GM12878 (cell line): ENCODE data around the gene CRTAP. TPM values are rescaled to one million over a fixed set of nuclear protein-coding genes. Genes with fewer than 3 reads are reported as not detected.

Experiments
- CBX5 ChIP-seq: sonication (generic); IDR thresholded peaks from 2 replicates; pipeline ENCODE4 v1.6.1; 2016; ENCODE audit warnings: low read depth, moderate library complexity, mild to moderate bottlenecking, inconsistent platforms
- KLF5 ChIP-seq: fragments of 450-650 bp; IDR thresholded peaks from 2 replicates; pipeline ENCODE4 v1.6.1; 2014; ENCODE audit warnings: mild to moderate bottlenecking; ENCODE audit not compliant: partially characterized antibody
- LARP7 ChIP-seq: fragments of 450-650 bp; IDR thresholded peaks from 2 replicates; pipeline ENCODE4 v1.6.1; 2017; ENCODE audit warnings: mild to moderate bottlenecking
- MTA2 ChIP-seq: fragments of 450-650 bp; IDR thresholded peaks from 2 replicates; pipeline ENCODE4 v1.6.1; 2016; ENCODE audit warnings: low read depth, mild to moderate bottlenecking, moderate library complexity
- MYB ChIP-seq: fragments of 150-350 bp; IDR thresholded peaks from 2 replicates; pipeline ENCODE4 v1.6.1; 2014; ENCODE audit warnings: mild to moderate bottlenecking, low read depth, low read length, borderline replicate concordance
- NFYA ChIP-seq: IDR thresholded peaks from 2 replicates; pipeline ENCODE4 v1.6.1; 2011; ENCODE audit warnings: low read depth, mild to moderate bottlenecking, low read length, improper control_type of control experiment, borderline replicate concordance
- RAD21 ChIP-seq: IDR thresholded peaks from 2 replicates; pipeline ENCODE4 v1.6.1; 2011; ENCODE audit warnings: mild to moderate bottlenecking, low read depth, low read length, moderate library complexity; ENCODE audit not compliant: insufficient read depth
- RFX5 ChIP-seq: IDR thresholded peaks from 2 replicates; pipeline ENCODE4 v1.6.1; 2011; ENCODE audit warnings: low read depth, low read length, improper control_type of control experiment
- RUNX3 ChIP-seq: IDR thresholded peaks from 2 replicates; pipeline ENCODE4 v1.6.1; 2012; ENCODE audit warnings: low read length, inconsistent platforms
- SUZ12 ChIP-seq: fragments of 200-600 bp; sonication (generic); IDR thresholded peaks from one replicate; pipeline ENCODE4 v1.6.1; 2018; ENCODE audit warnings: antibody characterized with exemption, mild to moderate bottlenecking; ENCODE audit not compliant: unreplicated experiment
- TCF7 ChIP-seq: IDR thresholded peaks from 2 replicates; pipeline ENCODE4 v1.6.1; 2014; ENCODE audit warnings: antibody characterized with exemption, borderline replicate concordance
- WRNIP1 ChIP-seq: IDR thresholded peaks from 2 replicates; pipeline ENCODE4 v1.6.1; 2011; ENCODE audit warnings: low read depth, low read length, improper control_type of control experiment, borderline replicate concordance
- polyA plus RNA-seq, 11 experiments: library from polyadenylated mRNA; depleted of rRNA in 4 of 11; unstranded in 6 of 11; stranded (reverse) in 5 of 11; fragments of >200 nt; fragmentation: Nextera tagmentation in 4 of 11; fragmentation: Illumina TruSeq in 1 of 11; extraction: Ambion mirVana in 4 of 11; extraction: Trizol in 1 of 11; gene quantifications; 1 replicate in 1 of 11; 2 replicates in 10 of 11; pipeline versions ENCODE4 v1.2.1 to v1.2.3, GENCODE V29; 2011 to 2016; ENCODE audit warnings: inconsistent platforms in 2 of 11, missing spikeins in 2 of 11, low read depth in 1 of 11
- total RNA-seq, 4 experiments: library from RNA; depleted of rRNA in 3 of 4; stranded (reverse); fragments of >200 nt in 3 of 4; fragmentation: Illumina TruSeq in 1 of 4; extraction: Trizol in 1 of 4; gene quantifications; 2 replicates each; pipeline versions ENCODE4 v1.2.1 to v1.2.3, GENCODE V29; 2013 to 2021
- TF ChIP-seq, protein P1 (sequence below): IDR thresholded peaks from 2 replicates; pipeline ENCODE4 v1.6.1; 2012; ENCODE audit warnings: low read length, inconsistent platforms
- TF ChIP-seq, protein P2 (sequence below): IDR thresholded peaks from 2 replicates; pipeline ENCODE4 v1.6.1; 2011; ENCODE audit warnings: mild to moderate bottlenecking, low read depth, low read length, moderate library complexity; ENCODE audit not compliant: insufficient replicate concordance
- TF ChIP-seq, protein P3 (sequence below): IDR thresholded peaks from 2 replicates; pipeline ENCODE4 v1.6.1; 2011; ENCODE audit warnings: borderline replicate concordance, low read depth, mild to moderate bottlenecking, moderate library complexity, mixed read lengths, low read length; ENCODE audit not compliant: insufficient read depth; ENCODE audit errors: extremely low read length
- TF ChIP-seq, protein P4 (sequence below): fragments of 450-650 bp; IDR thresholded peaks from 2 replicates; pipeline ENCODE4 v1.6.1; 2016; ENCODE audit warnings: mild to moderate bottlenecking
- TF ChIP-seq, protein P5 (sequence below): IDR thresholded peaks from 2 replicates; pipeline ENCODE4 v1.6.1; 2011; ENCODE audit warnings: low read depth, mild to moderate bottlenecking, low read length, moderate library complexity, borderline replicate concordance; ENCODE audit errors: extremely low read depth
- TF ChIP-seq, protein P6 (sequence below): fragments of 450-650 bp; IDR thresholded peaks from 2 replicates; pipeline ENCODE4 v1.6.1; 2016; ENCODE audit warnings: mild to moderate bottlenecking, moderate library complexity, borderline replicate concordance

The CRTAP gene
- total and polyA plus RNA-seq, 10 of the 15 experiments (the other 5 are each of a cell fraction or from before 2014, with no cell fraction given), result 6.0 to 42.3 (median 23.3) TPM

DNA sequence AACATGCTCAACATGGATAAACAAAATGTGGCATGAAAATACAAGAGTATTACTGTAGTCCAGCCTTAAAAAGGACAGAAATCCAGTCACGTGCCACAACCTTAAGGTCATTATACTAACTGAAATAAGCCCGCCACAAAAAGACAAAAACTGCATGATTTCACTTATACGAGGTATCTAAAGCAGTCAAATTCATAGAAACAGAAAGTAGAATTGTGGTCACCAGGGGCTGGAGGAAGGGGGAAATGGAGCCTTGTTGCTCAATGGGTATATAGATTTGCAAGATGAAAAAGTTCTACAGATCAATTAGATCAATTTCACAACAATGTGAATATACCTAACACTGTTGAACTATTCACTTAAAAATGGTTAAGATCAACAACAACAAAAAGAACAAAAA is 24.3 kb upstream of the CRTAP start (continued):
- TF ChIP-seq, protein P1, sequence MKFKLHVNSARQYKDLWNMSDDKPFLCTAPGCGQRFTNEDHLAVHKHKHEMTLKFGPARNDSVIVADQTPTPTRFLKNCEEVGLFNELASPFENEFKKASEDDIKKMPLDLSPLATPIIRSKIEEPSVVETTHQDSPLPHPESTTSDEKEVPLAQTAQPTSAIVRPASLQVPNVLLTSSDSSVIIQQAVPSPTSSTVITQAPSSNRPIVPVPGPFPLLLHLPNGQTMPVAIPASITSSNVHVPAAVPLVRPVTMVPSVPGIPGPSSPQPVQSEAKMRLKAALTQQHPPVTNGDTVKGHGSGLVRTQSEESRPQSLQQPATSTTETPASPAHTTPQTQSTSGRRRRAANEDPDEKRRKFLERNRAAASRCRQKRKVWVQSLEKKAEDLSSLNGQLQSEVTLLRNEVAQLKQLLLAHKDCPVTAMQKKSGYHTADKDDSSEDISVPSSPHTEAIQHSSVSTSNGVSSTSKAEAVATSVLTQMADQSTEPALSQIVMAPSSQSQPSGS, result no peak
- no peak for TF ChIP-seq RFX5
- TF ChIP-seq, protein P2, sequence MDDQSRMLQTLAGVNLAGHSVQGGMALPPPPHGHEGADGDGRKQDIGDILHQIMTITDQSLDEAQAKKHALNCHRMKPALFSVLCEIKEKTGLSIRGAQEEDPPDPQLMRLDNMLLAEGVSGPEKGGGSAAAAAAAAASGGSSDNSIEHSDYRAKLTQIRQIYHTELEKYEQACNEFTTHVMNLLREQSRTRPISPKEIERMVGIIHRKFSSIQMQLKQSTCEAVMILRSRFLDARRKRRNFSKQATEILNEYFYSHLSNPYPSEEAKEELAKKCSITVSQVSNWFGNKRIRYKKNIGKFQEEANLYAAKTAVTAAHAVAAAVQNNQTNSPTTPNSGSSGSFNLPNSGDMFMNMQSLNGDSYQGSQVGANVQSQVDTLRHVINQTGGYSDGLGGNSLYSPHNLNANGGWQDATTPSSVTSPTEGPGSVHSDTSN, result no peak
- no peak for TF ChIP-seq TCF7
- TF ChIP-seq SUZ12, result no peak
- TF ChIP-seq, protein P3, sequence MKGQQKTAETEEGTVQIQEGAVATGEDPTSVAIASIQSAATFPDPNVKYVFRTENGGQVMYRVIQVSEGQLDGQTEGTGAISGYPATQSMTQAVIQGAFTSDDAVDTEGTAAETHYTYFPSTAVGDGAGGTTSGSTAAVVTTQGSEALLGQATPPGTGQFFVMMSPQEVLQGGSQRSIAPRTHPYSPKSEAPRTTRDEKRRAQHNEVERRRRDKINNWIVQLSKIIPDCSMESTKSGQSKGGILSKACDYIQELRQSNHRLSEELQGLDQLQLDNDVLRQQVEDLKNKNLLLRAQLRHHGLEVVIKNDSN, result peak; percentile 40
- TF ChIP-seq, protein P4, sequence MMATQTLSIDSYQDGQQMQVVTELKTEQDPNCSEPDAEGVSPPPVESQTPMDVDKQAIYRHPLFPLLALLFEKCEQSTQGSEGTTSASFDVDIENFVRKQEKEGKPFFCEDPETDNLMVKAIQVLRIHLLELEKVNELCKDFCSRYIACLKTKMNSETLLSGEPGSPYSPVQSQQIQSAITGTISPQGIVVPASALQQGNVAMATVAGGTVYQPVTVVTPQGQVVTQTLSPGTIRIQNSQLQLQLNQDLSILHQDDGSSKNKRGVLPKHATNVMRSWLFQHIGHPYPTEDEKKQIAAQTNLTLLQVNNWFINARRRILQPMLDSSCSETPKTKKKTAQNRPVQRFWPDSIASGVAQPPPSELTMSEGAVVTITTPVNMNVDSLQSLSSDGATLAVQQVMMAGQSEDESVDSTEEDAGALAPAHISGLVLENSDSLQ, result no peak
- peak; percentile 95 for TF ChIP-seq RUNX3
- no peak for TF ChIP-seq WRNIP1
- TF ChIP-seq MTA2, result peak; percentile 49; the same call in 1 of the 2 replicates
- TF ChIP-seq LARP7, result no peak
- TF ChIP-seq, protein P5, sequence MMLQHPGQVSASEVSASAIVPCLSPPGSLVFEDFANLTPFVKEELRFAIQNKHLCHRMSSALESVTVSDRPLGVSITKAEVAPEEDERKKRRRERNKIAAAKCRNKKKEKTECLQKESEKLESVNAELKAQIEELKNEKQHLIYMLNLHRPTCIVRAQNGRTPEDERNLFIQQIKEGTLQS, result no peak
- TF ChIP-seq, protein P6, sequence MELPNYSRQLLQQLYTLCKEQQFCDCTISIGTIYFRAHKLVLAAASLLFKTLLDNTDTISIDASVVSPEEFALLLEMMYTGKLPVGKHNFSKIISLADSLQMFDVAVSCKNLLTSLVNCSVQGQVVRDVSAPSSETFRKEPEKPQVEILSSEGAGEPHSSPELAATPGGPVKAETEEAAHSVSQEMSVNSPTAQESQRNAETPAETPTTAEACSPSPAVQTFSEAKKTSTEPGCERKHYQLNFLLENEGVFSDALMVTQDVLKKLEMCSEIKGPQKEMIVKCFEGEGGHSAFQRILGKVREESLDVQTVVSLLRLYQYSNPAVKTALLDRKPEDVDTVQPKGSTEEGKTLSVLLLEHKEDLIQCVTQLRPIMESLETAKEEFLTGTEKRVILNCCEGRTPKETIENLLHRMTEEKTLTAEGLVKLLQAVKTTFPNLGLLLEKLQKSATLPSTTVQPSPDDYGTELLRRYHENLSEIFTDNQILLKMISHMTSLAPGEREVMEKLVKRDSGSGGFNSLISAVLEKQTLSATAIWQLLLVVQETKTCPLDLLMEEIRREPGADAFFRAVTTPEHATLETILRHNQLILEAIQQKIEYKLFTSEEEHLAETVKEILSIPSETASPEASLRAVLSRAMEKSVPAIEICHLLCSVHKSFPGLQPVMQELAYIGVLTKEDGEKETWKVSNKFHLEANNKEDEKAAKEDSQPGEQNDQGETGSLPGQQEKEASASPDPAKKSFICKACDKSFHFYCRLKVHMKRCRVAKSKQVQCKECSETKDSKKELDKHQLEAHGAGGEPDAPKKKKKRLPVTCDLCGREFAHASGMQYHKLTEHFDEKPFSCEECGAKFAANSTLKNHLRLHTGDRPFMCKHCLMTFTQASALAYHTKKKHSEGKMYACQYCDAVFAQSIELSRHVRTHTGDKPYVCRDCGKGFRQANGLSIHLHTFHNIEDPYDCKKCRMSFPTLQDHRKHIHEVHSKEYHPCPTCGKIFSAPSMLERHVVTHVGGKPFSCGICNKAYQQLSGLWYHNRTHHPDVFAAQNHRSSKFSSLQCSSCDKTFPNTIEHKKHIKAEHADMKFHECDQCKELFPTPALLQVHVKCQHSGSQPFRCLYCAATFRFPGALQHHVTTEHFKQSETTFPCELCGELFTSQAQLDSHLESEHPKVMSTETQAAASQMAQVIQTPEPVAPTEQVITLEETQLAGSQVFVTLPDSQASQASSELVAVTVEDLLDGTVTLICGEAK, result no peak; the same call in 1 of the 2 replicates
- TF ChIP-seq MYB, result no peak
- TF ChIP-seq RAD21, result no peak
- TF ChIP-seq KLF5, result no peak
- TF ChIP-seq CBX5, result no peak
- TF ChIP-seq NFYA, result no peak
